H9 (cell line): ENCODE results near the gene NEDD4L. TPM values are rescaled to one million over a fixed set of nuclear protein-coding genes. Genes with fewer than 3 reads are reported as not detected.

ENCODE experiments used
- DNase-seq: peaks from one replicate; pipeline ENCODE4 v3.0.0-alpha.2; 2017
- H2AFZ ChIP-seq: one replicate; pipeline ENCODE4 v1.6.1; 2013; ENCODE audit warnings: mild to moderate bottlenecking, low read length, control low read depth, moderate library complexity
- H2AK5ac ChIP-seq: 2 replicates; pipeline ENCODE4 v1.6.1; 2013; ENCODE audit warnings: low read length, control low read depth, mixed read lengths; ENCODE audit not compliant: insufficient read length
- H2BK120ac ChIP-seq: one replicate; pipeline ENCODE4 v1.6.1; 2013; ENCODE audit warnings: low read depth, mild to moderate bottlenecking, low read length, control low read depth, inconsistent platforms; ENCODE audit not compliant: poor library complexity, severe bottlenecking
- H2BK12ac ChIP-seq: 2 replicates; pipeline ENCODE4 v1.6.1; 2013; ENCODE audit warnings: low read length, control low read depth, mixed read lengths, low read depth; ENCODE audit not compliant: insufficient read length
- H2BK15ac ChIP-seq: 2 replicates; pipeline ENCODE4 v1.6.1; 2013; ENCODE audit warnings: low read depth, low read length, control low read depth
- H2BK20ac ChIP-seq: one replicate; pipeline ENCODE4 v1.6.1; 2013; ENCODE audit warnings: low read depth, mild to moderate bottlenecking, low read length, control low read depth, inconsistent platforms; ENCODE audit not compliant: poor library complexity, severe bottlenecking
- H2BK5ac ChIP-seq: 2 replicates; pipeline ENCODE4 v1.6.1; 2013; ENCODE audit warnings: low read length, control low read depth, mixed read lengths; ENCODE audit not compliant: insufficient read length
- H3K14ac ChIP-seq: 2 replicates; pipeline ENCODE4 v1.6.1; 2013; ENCODE audit warnings: low read length, control low read depth; ENCODE audit not compliant: insufficient read depth
- H3K18ac ChIP-seq: 2 replicates; pipeline ENCODE4 v1.6.1; 2013; ENCODE audit warnings: low read depth, mild to moderate bottlenecking, mixed read lengths, low read length, control low read depth; ENCODE audit not compliant: insufficient read length
- H3K23ac ChIP-seq: 2 replicates; pipeline ENCODE4 v1.6.1; 2013; ENCODE audit warnings: low read length, control low read depth, mixed read lengths, low read depth; ENCODE audit not compliant: insufficient read length
- H3K23me2 ChIP-seq: 2 replicates; pipeline ENCODE4 v1.6.1; 2013; ENCODE audit warnings: low read depth, mild to moderate bottlenecking, mixed read lengths, low read length, control low read depth; ENCODE audit not compliant: insufficient read length, poor library complexity, severe bottlenecking
- H3K27ac ChIP-seq: 2 replicates; pipeline ENCODE4 v1.5.1; 2013; ENCODE audit warnings: low read length, control low read depth, mixed read lengths, low read depth; ENCODE audit not compliant: insufficient read length
- H3K27me3 ChIP-seq: 2 replicates; pipeline ENCODE4 v1.6.1; 2013; ENCODE audit warnings: low read length, control low read depth, inconsistent platforms; ENCODE audit not compliant: insufficient read depth
- H3K4ac ChIP-seq: 2 replicates; pipeline ENCODE4 v1.6.1; 2013; ENCODE audit warnings: low read depth, mild to moderate bottlenecking, control low read depth, inconsistent platforms, low read length, moderate library complexity
- H3K4me1 ChIP-seq: 2 replicates; pipeline ENCODE4 v1.6.1; 2013; ENCODE audit warnings: low read length, control low read depth, inconsistent platforms; ENCODE audit not compliant: insufficient read depth
- H3K4me2 ChIP-seq: 2 replicates; pipeline ENCODE4 v1.6.1; 2013; ENCODE audit warnings: low read length, control low read depth, mixed read lengths; ENCODE audit not compliant: insufficient read length, insufficient read depth
- H3K56ac ChIP-seq: 2 replicates; pipeline ENCODE4 v1.6.1; 2013; ENCODE audit warnings: low read depth, mild to moderate bottlenecking, mixed read lengths, low read length, control low read depth; ENCODE audit not compliant: insufficient read length
- H3K79me1 ChIP-seq: 2 replicates; pipeline ENCODE4 v1.6.1; 2013; ENCODE audit warnings: low read depth, mild to moderate bottlenecking, moderate library complexity, low read length, control low read depth, inconsistent platforms; ENCODE audit not compliant: insufficient read depth, poor library complexity, severe bottlenecking
- H3K79me2 ChIP-seq: 2 replicates; pipeline ENCODE4 v1.6.1; 2013; ENCODE audit warnings: low read length, control low read depth, inconsistent platforms; ENCODE audit not compliant: insufficient read depth
- H3K9ac ChIP-seq: 2 replicates; pipeline ENCODE4 v1.6.1; 2013; ENCODE audit warnings: low read length, control low read depth, mixed read lengths; ENCODE audit not compliant: insufficient read length; ENCODE audit errors: extremely low read depth
- H3K9me3 ChIP-seq: one replicate; pipeline ENCODE4 v1.6.1; 2013; ENCODE audit warnings: low read depth, low read length, inconsistent platforms; ENCODE audit not compliant: control insufficient read depth
- H3T11ph ChIP-seq: one replicate; pipeline ENCODE4 v1.6.1; 2013; ENCODE audit warnings: mild to moderate bottlenecking, low read length, control low read depth, inconsistent platforms
- H4K20me1 ChIP-seq: one replicate; pipeline ENCODE4 v1.6.1; 2013; ENCODE audit not compliant: control insufficient read depth, insufficient read length, insufficient read depth
- H4K5ac ChIP-seq: 2 replicates; pipeline ENCODE4 v1.6.1; 2013; ENCODE audit warnings: low read depth, mild to moderate bottlenecking, mixed read lengths, low read length, control low read depth; ENCODE audit not compliant: insufficient read length
- H4K8ac ChIP-seq: replicated peaks from 2 replicates; pipeline ENCODE4 v1.6.1; 2013; ENCODE audit warnings: low read length, control low read depth, mixed read lengths, low read depth; ENCODE audit not compliant: insufficient read length
- H4K91ac ChIP-seq: 2 replicates; pipeline ENCODE4 v1.6.1; 2013; ENCODE audit warnings: low read depth, mild to moderate bottlenecking, moderate library complexity, mixed read lengths, low read length, control low read depth; ENCODE audit not compliant: insufficient read length
- H3K27ac Mint-ChIP-seq, 3 experiments: 2 replicates in 2 of 3; 3 replicates in 1 of 3; pipeline ENCODE4 v1.8.0; 2020 to 2021; ENCODE audit warnings: mixed read lengths in 3 of 3, mild to moderate bottlenecking in 1 of 3, moderate library complexity in 1 of 3
- H3K27me3 Mint-ChIP-seq: 2 replicates; pipeline ENCODE4 v1.8.0; 2021; ENCODE audit warnings: low read depth, mild to moderate bottlenecking, moderate library complexity, mixed read lengths
- H3K36me3 Mint-ChIP-seq, 3 experiments: 2 replicates in 2 of 3; 3 replicates in 1 of 3; pipeline ENCODE4 v1.8.0; 2020 to 2021; ENCODE audit warnings: low read depth in 3 of 3, mixed read lengths in 3 of 3; ENCODE audit not compliant: insufficient read depth in 1 of 3
- H3K4me1 Mint-ChIP-seq, 2 experiments: 2 replicates each; pipeline ENCODE4 v1.8.0; 2020; ENCODE audit warnings: mixed read lengths in 2 of 2
- H3K4me3 Mint-ChIP-seq, 2 experiments: 2 replicates in 1 of 2; 3 replicates in 1 of 2; pipeline ENCODE4 v1.8.0; 2020 to 2021; ENCODE audit warnings: mild to moderate bottlenecking in 2 of 2, mixed read lengths in 2 of 2, moderate library complexity in 1 of 2
- H3K9me3 Mint-ChIP-seq, 2 experiments: 2 replicates in 1 of 2; 3 replicates in 1 of 2; pipeline ENCODE4 v1.8.0; 2020; ENCODE audit warnings: mild to moderate bottlenecking in 2 of 2, mixed read lengths in 2 of 2, moderate library complexity in 1 of 2
- WGBS: extraction: QIAGEN DNeasy Blood & Tissue Kit; methylation state at CpG from one replicate; pipeline ENCODE4 v1.1.7; 2013; ENCODE audit warnings: missing lambda C conversion rate, low lambda C conversion rate, mixed read lengths; ENCODE audit not compliant: insufficient read length; ENCODE audit errors: extremely low coverage; 5-methylcytosine and 5-hydroxymethylcytosine counted together
- total RNA-seq: library from RNA; stranded (reverse); gene quantifications from 2 replicates; pipeline ENCODE4 v1.2.1, GENCODE V29; 2021
- TF ChIP-seq, protein P1 (sequence below): fragments of 200-600 bp; sonication (generic); conservative IDR thresholded peaks from 3 replicates; pipeline ENCODE4 v1.8.0; 2021; ENCODE audit warnings: antibody characterized with exemption, mild to moderate bottlenecking

NEDD4L gene
- total RNA-seq, 1 experiment from 2014 or later, result 76.3 TPM

DNA sequence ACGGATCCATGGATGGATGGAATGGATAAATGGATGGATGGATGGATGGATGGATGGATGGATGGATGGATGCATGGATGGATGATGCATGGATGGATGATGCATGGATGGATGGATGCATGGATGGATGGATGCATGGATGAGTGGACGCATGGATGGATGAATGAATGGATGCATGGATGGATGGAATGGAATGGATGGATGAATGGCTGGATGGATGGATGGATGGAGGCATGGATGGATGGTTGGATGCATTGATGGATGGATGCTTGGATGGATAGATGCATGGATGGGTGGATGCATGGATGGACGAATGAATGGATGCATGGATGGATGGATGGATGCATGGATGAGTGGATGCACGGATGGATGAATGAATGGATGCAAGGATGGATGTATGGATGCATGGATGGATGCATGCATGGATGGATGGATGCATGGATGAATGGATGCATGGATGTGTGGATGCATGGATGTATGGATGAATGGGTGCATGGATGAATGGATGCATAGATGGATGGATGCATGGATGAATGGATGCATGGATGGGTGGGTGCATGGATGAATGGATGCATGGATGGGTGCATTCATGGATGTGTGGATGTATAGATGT lies 375.7 kb downstream of the NEDD4L start:
- H3K14ac ChIP-seq, result no peak overlapping the region
- Mint-ChIP-seq H3K4me3 (no peak overlapping the region), H3K27me3 (peaks cover 1% of the 10 kb centered on the region; the same call in 1 of the 2 replicates), H3K36me3 (no peaks in the 10 kb centered on the region), H3K4me1 (no peaks in the 10 kb centered on the region), H3K9me3 (no peaks in the 10 kb centered on the region; a peak in 1 of 5 replicates), H3K27ac (no peak overlapping the region)
- H3K27ac ChIP-seq, result no peak overlapping the region
- H4K8ac ChIP-seq, result no peak overlapping the region
- H2BK120ac ChIP-seq, result no peak overlapping the region
- no peak overlapping the region for H3K9ac ChIP-seq
- no peak overlapping the region for H2BK12ac ChIP-seq
- TF ChIP-seq, protein P1, sequence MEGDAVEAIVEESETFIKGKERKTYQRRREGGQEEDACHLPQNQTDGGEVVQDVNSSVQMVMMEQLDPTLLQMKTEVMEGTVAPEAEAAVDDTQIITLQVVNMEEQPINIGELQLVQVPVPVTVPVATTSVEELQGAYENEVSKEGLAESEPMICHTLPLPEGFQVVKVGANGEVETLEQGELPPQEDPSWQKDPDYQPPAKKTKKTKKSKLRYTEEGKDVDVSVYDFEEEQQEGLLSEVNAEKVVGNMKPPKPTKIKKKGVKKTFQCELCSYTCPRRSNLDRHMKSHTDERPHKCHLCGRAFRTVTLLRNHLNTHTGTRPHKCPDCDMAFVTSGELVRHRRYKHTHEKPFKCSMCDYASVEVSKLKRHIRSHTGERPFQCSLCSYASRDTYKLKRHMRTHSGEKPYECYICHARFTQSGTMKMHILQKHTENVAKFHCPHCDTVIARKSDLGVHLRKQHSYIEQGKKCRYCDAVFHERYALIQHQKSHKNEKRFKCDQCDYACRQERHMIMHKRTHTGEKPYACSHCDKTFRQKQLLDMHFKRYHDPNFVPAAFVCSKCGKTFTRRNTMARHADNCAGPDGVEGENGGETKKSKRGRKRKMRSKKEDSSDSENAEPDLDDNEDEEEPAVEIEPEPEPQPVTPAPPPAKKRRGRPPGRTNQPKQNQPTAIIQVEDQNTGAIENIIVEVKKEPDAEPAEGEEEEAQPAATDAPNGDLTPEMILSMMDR, result no peak
- H2BK20ac ChIP-seq, result no peak overlapping the region
- H4K20me1 ChIP-seq, result no peaks in the 10 kb centered on the region
- H3K23me2 ChIP-seq, result no peaks in the 10 kb centered on the region
- no peak overlapping the region for H3K23ac ChIP-seq
- no CpG with 5 or more reads among the region's 4 CpGs for WGBS
- H2BK15ac ChIP-seq, result no peak overlapping the region
- H3K18ac ChIP-seq, result no peak overlapping the region
- H3K9me3 ChIP-seq, result no peaks in the 10 kb centered on the region
- no peak overlapping the region for H3T11ph ChIP-seq
- no peaks in the 10 kb centered on the region for H3K4me1 ChIP-seq
- H3K4ac ChIP-seq, result no peak overlapping the region
- no peaks in the 10 kb centered on the region for H3K27me3 ChIP-seq
- no peaks in the 10 kb centered on the region for H3K79me2 ChIP-seq
- H3K4me2 ChIP-seq, result no peak overlapping the region
- no peak overlapping the region for H2AFZ ChIP-seq
- H4K91ac ChIP-seq, result no peak overlapping the region
- H4K5ac ChIP-seq, result no peak overlapping the region
- no peak for DNase-seq
- no peaks in the 10 kb centered on the region for H3K79me1 ChIP-seq
- no peak overlapping the region for H2AK5ac ChIP-seq
- no peak overlapping the region for H3K56ac ChIP-seq
- no peak overlapping the region for H2BK5ac ChIP-seq
